ENCODE measurements around the gene DUOX2. TPM values are rescaled to one million over a fixed set of nuclear protein-coding genes. Genes with fewer than 3 reads are reported as not detected.

Gene DUOX2
- total RNA-seq, 1 experiment from 2014 or later = 0.44 TPM

- Histone ChIP-seq H3K27me3 (ENCODE audit: insufficient read depth, low read length) (peaks cover 7% of the 10 kb centered on the region; the same call in 1 of the 2 replicates), H3K9me2 (ENCODE audit: insufficient read depth) (no peaks in the 10 kb centered on the region), H4K20me1 (ENCODE audit: insufficient read depth) (no peaks in the 10 kb centered on the region), H3K9ac (ENCODE audit: low read length) (no peak overlapping the region), H3K4me2 (ENCODE audit: low read length) (no peak overlapping the region), H3K4me1 (ENCODE audit: control insufficient read depth in 1 of 2, insufficient read depth in 2 of 2, low read length in 2 of 2) (peaks cover 0 to 7% of the 10 kb centered on the region in 2 experiments; a peak in 1 of 4 replicates), H3K36me3 (ENCODE audit: control insufficient read depth in 1 of 2, insufficient read depth in 2 of 2, low read length in 2 of 2) (no peaks in the 10 kb centered on the region), H2AFZ (ENCODE audit: low read depth, low read length, poor library complexity, severe bottlenecking) (no peak overlapping the region), H3K79me2 (ENCODE audit: insufficient read depth, low read length) (no peaks in the 10 kb centered on the region), H3K4me3 (replicated peaks in 1 of 2; ENCODE audit: low read depth in 1 of 2, low read length in 2 of 2) (no peak overlapping the region), H3K9me3 (ENCODE audit: control insufficient read depth in 1 of 2, insufficient read depth in 1 of 2, low read depth in 1 of 2, low read length in 2 of 2) (no peaks in the 10 kb centered on the region), H3K27ac (ENCODE audit: low read depth, low read length) (no peak overlapping the region)
- BruUV-seq (replicated peaks) = no TSS peak
- no peak for DNase-seq (ENCODE audit: low read depth, low spot score)
- ATAC-seq = peak; percentile 58; the same call in 1 of the 2 replicates
- TF ChIP-seq SRF (IDR thresholded peaks at IDR 0.05; ENCODE audit: low read depth) = no peak
- ChIA-PET POLR2A (no interaction called here), RAD21 (ENCODE audit: low non-redundant PET in 1 of 2, low total read pairs in 2 of 2, uncharacterized antibody in 2 of 2, unreplicated experiment in 2 of 2) (no interaction called here), CTCF (no interaction called here)
- intact Hi-C loops (cut with micrococcal nuclease) = no loop called here
These were observed 26.5 kb downstream of the DUOX2 start for GRCh38 chr15:45087513-45087912.

GRCh38 chr15:45084163-45084562, 29.8 kb downstream of the DUOX2 start:
- DNase-seq (ENCODE audit: low read depth, low spot score) (no peak), ATAC-seq (no peak)
- Histone ChIP-seq H3K27me3 (ENCODE audit: insufficient read depth, low read length) (0 out of 2 replicates have a peak, but pooled peaks cover under 1% of the 10 kb centered on the region), H3K9me2 (ENCODE audit: insufficient read depth) (no peaks in the 10 kb centered on the region), H4K20me1 (ENCODE audit: insufficient read depth) (no peaks in the 10 kb centered on the region), H3K4me3 (replicated peaks in 1 of 2; ENCODE audit: low read depth in 1 of 2, low read length in 2 of 2) (no peak overlapping the region), H3K9ac (ENCODE audit: low read length) (no peak overlapping the region), H3K4me1 (ENCODE audit: control insufficient read depth in 1 of 2, insufficient read depth in 2 of 2, low read length in 2 of 2) (peaks cover 0 to 7% of the 10 kb centered on the region in 2 experiments; a peak in 1 of 4 replicates), H3K79me2 (ENCODE audit: insufficient read depth, low read length) (no peaks in the 10 kb centered on the region), H3K36me3 (ENCODE audit: control insufficient read depth in 1 of 2, insufficient read depth in 2 of 2, low read length in 2 of 2) (no peaks in the 10 kb centered on the region), H3K9me3 (ENCODE audit: control insufficient read depth in 1 of 2, insufficient read depth in 1 of 2, low read depth in 1 of 2, low read length in 2 of 2) (no peaks in the 10 kb centered on the region), H3K4me2 (ENCODE audit: low read length) (no peak overlapping the region), H3K27ac (ENCODE audit: low read depth, low read length) (no peak overlapping the region), H2AFZ (ENCODE audit: low read depth, low read length, poor library complexity, severe bottlenecking) (no peak overlapping the region)
- ChIA-PET CTCF (no interaction called here), POLR2A (no interaction called here), RAD21 (ENCODE audit: low non-redundant PET in 1 of 2, low total read pairs in 2 of 2, uncharacterized antibody in 2 of 2, unreplicated experiment in 2 of 2) (no interaction called here)
- intact Hi-C loops (cut with micrococcal nuclease) = no loop called here
- BruUV-seq (replicated peaks) = no TSS peak
- no peak for TF ChIP-seq MAX (IDR thresholded peaks at IDR 0.05)
- no peak for TF ChIP-seq ELF1 (IDR thresholded peaks at IDR 0.05; ENCODE audit: borderline replicate concordance, low read depth)
- TF ChIP-seq POLR2AphosphoS5 (IDR thresholded peaks at IDR 0.05; ENCODE audit: low read depth, low read length) = no peak
- TF ChIP-seq FOSL1 (IDR thresholded peaks at IDR 0.05; ENCODE audit: low read depth) = no peak
- no peak for TF ChIP-seq SRF (IDR thresholded peaks at IDR 0.05; ENCODE audit: low read depth)
- TF ChIP-seq ZFX (IDR thresholded peaks at IDR 0.05) = no peak
- no peak for TF ChIP-seq YY1 (IDR thresholded peaks at IDR 0.05; ENCODE audit: extremely low read depth, insufficient replicate concordance, low read depth, low read length)
- TF ChIP-seq REST (IDR thresholded peaks at IDR 0.05; ENCODE audit: low read depth) = no peak
- TF ChIP-seq CEBPB (IDR thresholded peaks at IDR 0.05; ENCODE audit: low read depth) = no peak
- TF ChIP-seq POLR2A (IDR thresholded peaks at IDR 0.05; ENCODE audit: borderline replicate concordance, extremely low read depth, insufficient read depth, insufficient read length) = no peak
- TF ChIP-seq TCF7L2 (IDR thresholded peaks at IDR 0.05; ENCODE audit: borderline replicate concordance, extremely low read depth, insufficient read depth, insufficient read length) = no peak
- no peak for TF ChIP-seq EGR1 (IDR thresholded peaks at IDR 0.05; ENCODE audit: low read depth)
- TF ChIP-seq EZH2phosphoT487 (IDR thresholded peaks at IDR 0.05; ENCODE audit: borderline replicate concordance) = no peak
- TF ChIP-seq EZH2 (IDR thresholded peaks at IDR 0.05) = no peak
- no peak for TF ChIP-seq JUND (IDR thresholded peaks at IDR 0.05)
- TF ChIP-seq ZBTB33 (IDR thresholded peaks at IDR 0.05; ENCODE audit: extremely low read depth, insufficient replicate concordance, low read length) = no peak
- no peak for TF ChIP-seq CBX3 (IDR thresholded peaks at IDR 0.05; ENCODE audit: low read depth)
- no peak for TF ChIP-seq SIN3A (IDR thresholded peaks at IDR 0.05; ENCODE audit: low read depth)

All from HCT116 (cell line).